HG02885 (cell line): Measurements from ENCODE around the gene COLEC12.

Experiments
- ATAC-seq: cut with Tn5 transposase; IDR thresholded peaks from one replicate; pipeline ENCODE4 v1.9.1; 2021; ENCODE audit warnings: mild to moderate bottlenecking; ENCODE audit not compliant: unreplicated experiment, poor library complexity

Gene COLEC12

DNA sequence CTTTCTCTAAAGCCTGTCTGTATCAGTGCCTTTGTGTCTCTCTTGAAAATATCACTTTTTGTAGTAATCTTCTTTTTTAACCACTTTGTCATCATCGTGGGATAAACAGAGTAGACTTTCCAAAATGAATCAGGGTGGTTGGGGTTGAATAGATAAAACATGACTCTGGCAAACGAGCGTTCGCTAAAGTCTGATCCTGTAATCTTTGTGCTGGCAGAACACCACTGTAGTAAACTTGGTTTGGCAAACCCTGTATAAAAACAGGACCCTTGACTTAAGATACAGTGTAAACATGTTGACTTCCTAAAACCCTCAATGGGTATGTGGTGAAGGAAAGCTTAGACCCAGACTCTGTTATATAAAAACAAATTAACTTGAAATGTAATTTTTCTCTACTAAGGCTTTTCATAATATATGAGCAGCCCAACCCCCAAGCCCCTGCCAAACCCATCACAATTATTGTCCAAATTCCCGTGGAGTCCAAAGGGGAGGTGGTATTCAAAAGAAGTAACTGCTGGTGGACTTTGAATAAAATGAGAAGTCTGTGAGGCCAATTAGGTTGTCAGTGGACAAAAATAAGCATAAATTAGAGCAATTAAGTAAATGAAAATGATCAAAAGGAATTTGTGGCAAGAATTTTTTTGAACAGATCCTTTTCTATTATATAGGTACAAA is 52.2 kb downstream of the COLEC12 start:
- ATAC-seq = no peak

- ATAC-seq = no peak
Measured at GRCh38 chr18:446941-447560, 53.5 kb downstream of the COLEC12 start.

GRCh38 chr18:445055-445454 is 55.4 kb downstream of the COLEC12 start:
- ATAC-seq = no peak

DNA sequence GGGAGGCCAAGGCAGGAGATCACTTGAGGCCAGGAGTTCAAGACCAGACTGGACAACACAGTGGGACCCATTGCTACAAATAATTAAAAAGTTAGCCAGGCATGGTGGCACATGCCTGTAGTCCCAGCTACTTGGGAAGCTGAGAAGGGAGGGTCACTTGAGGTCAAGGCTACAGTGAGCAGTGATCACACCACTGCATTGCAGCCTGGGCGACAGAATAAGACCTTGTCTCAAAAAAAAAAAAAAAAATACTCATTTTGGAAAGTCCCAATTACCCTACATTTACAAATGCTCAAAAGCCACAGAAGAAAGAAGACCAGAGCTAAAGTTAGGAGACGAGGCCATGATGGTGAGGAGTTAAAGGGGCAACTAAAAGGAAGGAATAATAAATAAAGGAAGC is 61.9 kb downstream of the COLEC12 start:
- ATAC-seq = no peak

GRCh38 chr18:435940-436339 is 64.6 kb downstream of the COLEC12 start:
- ATAC-seq = no peak

- no peak for ATAC-seq
Measured at GRCh38 chr18:434410-434809, 66.1 kb downstream of the COLEC12 start.

- ATAC-seq = no peak
Measured at GRCh38 chr18:433960-434359, 66.5 kb downstream of the COLEC12 start.

DNA sequence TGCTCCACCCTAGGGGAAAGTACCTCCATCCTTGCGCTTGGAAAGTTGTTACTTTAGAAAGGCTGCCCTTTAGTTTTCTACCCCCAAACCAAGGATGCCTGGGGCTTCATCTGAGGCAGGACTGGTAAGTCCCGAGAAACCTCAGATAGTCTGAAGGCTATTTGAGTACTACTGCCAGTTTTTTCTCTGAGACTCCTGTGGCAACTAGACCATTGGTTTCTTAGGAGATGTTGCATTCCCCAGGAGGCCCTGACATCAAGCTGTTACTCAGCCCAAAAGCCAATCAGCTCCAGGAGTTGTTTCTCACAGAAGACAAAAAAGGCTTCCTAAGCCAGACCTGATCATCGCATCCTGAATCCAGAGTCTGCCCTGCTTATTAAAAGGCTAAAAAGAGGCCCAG is 67.2 kb downstream of the COLEC12 start:
- no peak for ATAC-seq

DNA sequence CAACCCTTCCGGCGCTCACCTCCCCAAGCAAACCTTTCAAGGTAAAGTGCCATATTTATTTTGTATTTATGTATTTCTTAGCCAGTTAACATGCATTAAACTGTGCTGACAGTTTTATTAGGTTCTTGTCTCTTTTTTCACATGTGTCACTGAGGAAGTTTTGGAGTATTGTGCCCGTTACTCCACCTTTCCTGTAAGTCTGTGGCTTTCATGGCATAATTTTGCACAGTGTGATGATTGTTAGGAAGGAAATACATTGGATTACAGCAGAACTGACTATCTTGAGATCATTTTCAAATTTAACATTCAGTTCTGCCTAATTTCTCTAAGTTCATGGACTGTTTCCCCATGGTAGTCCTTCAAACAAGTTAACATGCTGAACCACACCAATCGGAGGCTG is 67.7 kb downstream of the COLEC12 start:
- no peak for ATAC-seq

DNA sequence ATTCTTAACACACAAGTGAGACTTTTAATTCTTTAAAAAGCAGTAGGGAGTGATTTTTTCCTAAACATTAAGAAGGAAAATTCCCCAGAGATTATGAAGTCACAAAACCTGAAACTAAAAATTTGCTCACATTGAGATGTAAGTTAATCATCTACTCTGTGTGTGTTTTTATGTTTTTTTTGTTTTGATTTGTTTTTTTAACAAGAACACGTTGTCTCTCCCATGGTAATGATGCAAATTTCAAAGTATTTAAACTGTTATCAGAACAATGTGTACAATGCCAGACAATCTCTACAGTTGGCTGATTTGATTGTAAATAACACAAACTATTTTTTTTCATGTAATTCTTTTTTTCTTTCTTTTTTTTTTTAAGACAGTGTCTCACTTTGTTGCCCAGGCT is 71.5 kb downstream of the COLEC12 start:
- ATAC-seq = no peak

GRCh38 chr18:427005-427404 is 73.5 kb downstream of the COLEC12 start:
- ATAC-seq = no peak

- ATAC-seq = no peak
Measured at GRCh38 chr18:425106-425745, 75.3 kb downstream of the COLEC12 start.

DNA sequence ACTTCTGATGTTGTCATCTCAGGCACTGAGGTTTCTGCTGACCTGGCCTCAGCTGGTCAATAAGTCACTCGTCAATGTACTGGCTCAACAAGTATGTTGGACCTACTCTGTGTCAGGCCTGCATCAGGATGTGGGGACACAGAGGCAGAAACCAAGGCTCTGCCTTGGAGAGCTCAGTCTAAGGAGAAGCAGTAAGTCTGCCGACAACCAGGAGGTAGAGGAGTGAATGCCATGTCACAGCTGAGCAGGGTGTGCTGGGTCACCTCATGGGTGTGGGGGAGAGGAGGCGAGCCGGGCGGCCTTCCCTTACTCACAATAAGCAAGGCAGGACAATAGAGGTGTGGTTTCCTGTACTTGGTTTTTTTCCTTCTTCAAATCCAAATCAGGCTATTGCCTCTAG is 75.8 kb downstream of the COLEC12 start:
- ATAC-seq = no peak

DNA sequence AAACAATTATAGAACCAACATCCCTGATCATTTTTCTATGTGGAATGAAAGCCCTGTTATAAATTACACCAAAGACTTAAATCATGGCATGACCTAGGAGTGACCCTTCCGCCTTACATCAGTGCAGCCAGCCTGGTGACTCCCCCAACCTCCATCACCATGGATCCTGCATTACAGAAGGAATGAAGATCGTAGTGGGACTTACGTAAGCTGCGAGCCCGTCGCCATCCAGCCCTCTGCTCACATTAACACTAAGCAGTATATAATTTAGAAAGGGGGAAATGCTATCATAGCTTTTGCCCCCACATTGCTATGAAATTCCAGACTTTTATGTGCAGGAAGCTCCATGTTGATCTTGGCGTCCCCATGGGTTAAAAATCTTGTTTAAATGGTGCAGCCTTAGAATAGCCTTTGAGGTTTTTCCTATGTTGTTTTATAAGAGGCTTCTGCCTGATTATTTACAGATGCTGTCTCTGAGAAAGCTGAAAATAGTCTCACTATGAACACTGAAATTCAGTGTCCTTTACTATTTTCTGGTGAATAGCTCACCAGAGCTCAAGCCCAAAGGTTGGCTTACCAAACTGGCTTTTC is 76.3 kb downstream of the COLEC12 start:
- no peak for ATAC-seq

GRCh38 chr18:422966-423365 is 77.5 kb downstream of the COLEC12 start:
- ATAC-seq = no peak

DNA sequence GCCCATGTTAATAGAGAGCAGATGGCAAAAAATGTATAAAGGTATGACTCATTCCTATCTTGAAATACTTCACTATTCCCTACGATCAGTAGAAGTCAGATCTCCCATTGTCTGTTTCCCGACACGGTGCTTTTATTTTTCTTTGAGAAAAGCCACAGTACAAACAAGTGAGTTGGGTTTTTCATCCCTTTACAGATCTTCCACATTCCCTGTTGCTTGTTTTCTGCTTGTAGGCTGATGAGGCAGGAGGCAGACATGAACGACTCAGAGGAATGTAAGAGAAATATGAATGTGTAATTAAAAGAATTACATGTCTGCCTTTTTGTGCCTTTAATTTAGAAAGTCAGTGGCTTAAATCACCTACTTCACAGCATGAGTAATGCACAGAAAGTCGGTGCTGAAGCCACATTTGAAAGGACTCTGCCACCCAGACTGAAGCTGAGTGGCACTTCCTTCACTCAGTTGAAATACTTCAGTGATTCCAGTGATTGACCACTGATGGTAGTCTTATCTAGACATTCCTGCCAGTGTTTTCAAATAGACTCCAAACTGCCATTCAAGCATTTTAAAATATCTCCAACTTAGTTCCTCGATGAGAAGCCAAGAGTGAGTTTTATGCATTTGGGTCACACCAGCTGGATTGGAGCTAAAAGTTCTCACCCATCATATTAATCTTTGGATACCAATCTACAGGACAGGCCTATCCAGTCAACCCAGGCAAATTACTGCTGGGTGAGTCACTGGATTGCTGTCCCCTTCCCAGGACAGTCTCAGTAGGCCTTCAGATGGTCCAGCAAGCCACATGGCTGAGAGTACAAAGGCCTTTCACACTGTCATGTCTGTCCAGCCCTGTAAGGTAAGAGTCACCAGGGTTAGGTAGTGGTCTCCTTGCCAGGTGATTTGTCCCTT is 79.0 kb downstream of the COLEC12 start:
- ATAC-seq = no peak

DNA sequence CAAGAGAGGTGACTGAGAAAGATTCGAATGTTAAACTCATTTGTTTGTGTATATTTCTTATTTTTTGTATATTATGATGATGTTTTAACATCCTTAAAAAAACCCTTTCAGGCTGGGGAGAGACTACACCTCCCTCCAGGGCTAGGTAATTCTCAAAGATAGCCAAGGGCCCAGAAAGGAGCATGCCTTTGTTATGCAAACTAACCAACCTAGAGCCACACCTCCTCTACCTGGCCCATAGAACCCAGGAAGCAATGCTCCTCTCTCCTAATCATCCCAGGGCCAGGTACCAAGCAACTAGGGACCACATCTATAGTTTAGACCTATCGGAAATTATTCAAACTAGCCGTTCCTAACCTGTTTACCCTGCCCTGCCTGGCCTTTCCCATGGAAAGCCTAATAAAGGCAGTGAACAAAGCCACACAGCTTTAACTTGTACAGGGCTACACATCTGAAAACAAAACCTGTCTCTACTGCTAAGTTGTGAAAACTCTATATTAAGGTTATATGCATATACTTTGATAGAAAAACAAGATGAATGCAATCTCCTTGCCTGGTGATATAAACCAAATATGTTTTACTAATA is 79.7 kb downstream of the COLEC12 start:
- ATAC-seq = no peak

GRCh38 chr18:419541-420175 is 80.8 kb downstream of the COLEC12 start:
- no peak for ATAC-seq

DNA sequence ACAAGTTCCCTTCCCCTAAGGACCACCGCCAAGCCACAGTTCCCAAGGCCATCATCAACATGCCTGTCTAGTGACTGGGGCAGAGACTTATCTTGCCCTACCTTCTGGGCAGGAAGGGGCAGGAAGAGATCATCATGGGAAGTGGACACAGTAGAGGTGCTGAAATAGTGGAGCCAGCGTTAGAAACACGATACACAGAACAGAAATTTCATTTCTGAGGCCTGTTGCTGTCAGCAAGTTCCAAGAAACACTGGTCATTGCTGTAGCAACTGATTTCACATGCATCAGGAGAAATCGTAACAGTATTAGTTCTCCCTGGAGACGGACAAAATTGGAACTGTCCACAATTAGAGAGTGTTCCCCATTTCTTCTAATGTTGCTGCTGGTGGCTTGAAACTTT is 83.0 kb downstream of the COLEC12 start:
- no peak for ATAC-seq

GRCh38 chr18:416930-417329 is 83.6 kb downstream of the COLEC12 start:
- no peak for ATAC-seq
